GM12872 (cell line): Measurements from ENCODE around the gene RRP9.

Experiments used
- TF ChIP-seq, protein P1 (sequence below): IDR thresholded peaks from 3 replicates; pipeline ENCODE4 v1.5.1; 2011; ENCODE audit warnings: low read depth, mild to moderate bottlenecking, low read length, moderate library complexity; ENCODE audit not compliant: insufficient read depth

RRP9 gene

GRCh38 chr3:51949121-51949520 is 7.4 kb upstream of the RRP9 start:
- TF ChIP-seq, protein P1, sequence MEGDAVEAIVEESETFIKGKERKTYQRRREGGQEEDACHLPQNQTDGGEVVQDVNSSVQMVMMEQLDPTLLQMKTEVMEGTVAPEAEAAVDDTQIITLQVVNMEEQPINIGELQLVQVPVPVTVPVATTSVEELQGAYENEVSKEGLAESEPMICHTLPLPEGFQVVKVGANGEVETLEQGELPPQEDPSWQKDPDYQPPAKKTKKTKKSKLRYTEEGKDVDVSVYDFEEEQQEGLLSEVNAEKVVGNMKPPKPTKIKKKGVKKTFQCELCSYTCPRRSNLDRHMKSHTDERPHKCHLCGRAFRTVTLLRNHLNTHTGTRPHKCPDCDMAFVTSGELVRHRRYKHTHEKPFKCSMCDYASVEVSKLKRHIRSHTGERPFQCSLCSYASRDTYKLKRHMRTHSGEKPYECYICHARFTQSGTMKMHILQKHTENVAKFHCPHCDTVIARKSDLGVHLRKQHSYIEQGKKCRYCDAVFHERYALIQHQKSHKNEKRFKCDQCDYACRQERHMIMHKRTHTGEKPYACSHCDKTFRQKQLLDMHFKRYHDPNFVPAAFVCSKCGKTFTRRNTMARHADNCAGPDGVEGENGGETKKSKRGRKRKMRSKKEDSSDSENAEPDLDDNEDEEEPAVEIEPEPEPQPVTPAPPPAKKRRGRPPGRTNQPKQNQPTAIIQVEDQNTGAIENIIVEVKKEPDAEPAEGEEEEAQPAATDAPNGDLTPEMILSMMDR = no peak

- TF ChIP-seq, protein P1 = no peak
These were observed 6.4 kb upstream of the RRP9 start for GRCh38 chr3:51948016-51948580.

DNA sequence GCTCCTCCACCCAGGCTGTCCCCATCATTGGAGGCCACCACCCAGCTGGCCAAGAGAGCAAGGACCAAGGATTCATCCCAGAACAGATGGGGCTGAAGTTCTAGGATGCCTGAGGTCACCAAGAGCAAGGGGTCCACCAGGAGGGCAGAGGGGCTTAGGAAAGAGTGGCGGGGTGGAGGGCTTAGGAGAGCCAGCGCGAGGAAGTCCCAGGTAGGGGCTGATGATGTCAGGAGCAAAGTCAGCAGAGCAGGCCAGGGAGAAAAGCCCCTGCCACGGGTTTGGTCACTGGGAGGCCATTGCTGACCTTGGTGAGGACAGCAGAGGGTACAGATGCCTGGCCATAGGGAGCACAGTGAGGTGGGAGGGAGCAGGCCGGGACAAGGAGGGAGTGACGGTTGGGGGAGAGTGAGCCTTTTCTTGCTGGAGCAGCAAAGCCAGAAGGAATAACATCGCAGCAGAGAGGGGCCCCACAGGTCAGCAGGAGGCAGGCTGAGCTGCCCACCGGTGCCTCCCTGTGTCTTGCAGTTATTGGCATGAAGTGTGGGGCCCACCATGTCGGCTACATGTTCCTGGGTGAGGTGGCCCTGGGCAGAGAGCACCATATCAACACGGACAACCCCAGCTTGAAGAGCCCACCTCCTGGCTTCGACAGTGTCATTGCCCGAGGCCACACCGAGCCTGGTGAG is 5.7 kb upstream of the RRP9 start:
- TF ChIP-seq, protein P1 = no peak

DNA sequence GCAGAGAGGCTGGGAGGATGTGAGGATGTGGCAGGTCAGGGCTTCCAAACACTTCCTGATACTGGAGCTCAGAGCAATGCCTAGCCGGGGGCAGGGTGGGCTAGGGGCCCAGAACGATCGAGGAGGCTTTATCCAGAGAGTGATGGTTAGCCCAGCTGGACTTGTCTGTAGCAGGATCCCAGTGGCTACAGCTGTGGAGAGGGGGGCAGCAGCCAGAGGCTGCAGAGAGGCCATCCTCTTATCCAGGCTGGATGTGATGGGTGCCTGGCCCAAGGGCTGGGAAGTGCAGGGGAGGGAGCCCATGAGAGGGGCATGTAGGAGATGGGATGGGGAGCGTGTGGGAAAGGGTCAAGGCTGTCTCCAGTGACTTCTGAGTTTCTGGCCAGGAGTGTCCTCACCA is 5.1 kb upstream of the RRP9 start:
- TF ChIP-seq, protein P1 = no peak

DNA sequence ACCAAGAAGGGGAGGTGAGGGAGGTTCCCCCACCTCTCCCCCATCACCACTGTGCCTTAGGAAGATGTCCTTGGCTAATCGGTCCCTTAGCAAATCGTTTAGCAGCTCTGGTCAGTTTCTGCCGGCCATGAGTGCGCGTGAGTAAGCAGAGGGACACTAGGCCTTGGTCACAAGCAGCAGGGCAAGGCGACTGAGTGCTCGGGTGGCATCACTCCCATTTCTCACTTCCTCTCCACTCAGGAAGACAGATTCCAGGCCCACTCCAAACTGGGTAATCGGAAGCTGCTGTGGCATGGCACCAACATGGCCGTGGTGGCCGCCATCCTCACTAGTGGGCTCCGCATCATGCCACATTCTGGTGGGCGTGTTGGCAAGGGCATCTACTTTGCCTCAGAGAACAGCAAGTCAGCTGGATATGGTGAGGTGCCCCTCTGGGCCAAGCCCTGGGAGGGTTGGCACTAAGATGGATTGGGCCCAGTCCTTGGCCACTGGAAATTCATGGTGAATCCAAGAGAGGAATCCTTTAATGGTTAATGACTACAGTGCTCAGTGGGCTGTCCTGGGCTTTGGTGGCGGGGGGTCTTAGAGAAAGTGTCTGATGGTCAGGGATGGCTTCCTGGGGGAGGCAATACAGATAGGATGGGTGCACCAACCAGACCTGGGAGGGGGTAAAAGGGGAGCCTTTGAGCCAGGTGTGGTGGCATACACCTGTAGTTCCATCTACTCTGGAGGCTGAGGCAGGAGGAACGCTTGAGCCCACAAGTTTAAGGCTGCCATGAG is 4.4 kb upstream of the RRP9 start:
- TF ChIP-seq, protein P1 = no peak

DNA sequence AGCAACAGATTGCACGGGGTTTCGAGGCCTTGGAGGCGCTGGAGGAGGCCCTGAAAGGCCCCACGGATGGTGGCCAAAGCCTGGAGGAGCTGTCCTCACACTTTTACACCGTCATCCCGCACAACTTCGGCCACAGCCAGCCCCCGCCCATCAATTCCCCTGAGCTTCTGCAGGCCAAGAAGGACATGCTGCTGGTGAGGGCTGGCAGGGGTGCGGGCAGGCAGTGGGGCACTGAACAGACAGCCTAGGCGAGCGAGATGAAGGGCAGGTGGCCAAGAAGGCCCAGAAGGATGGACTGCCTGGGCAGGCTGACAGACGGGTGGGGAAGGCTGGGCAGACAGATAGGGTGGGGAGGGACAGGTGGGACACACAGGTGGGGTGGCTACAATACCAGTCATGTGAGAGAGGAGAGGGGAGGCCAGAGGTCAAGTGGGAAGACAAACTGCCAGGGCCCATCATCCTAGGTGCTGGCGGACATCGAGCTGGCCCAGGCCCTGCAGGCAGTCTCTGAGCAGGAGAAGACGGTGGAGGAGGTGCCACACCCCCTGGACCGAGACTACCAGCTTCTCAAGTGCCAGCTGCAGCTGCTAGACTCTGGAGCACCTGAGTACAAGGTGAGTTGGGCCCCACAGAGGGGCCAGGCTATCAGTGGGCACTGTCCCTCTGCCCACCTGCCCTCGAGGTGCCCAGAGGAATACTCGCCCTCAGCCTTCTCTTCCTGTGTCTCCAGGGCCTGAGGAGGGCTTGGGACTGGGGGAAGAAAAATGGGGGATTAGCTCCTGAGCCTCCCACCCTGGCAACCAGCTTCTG is 3.5 kb upstream of the RRP9 start:
- TF ChIP-seq, protein P1 = no peak
